Transverse colon (tissue), 4 donors: ENCODE data around the gene LRRC74A. TPM values are rescaled to one million over a fixed set of nuclear protein-coding genes. Genes with fewer than 3 reads are reported as not detected.

Source experiments
- DNase-seq: peaks from one replicate; pipeline ENCODE4 v3.0.0-alpha.2; 2019
- H3K27ac ChIP-seq, 4 donors: fragments of 200-600 bp; sonication (generic); 2 replicates each; pipeline ENCODE4 v1.5.1; 2016 to 2018; ENCODE audit warnings: inconsistent platforms in 4 of 4
- H3K27me3 ChIP-seq: fragments of 200-600 bp; sonication (generic); 2 replicates; pipeline ENCODE4 v1.5.1; 2017; ENCODE audit warnings: inconsistent platforms
- H3K36me3 ChIP-seq, 4 donors: fragments of 200-600 bp; sonication (generic); 2 replicates each; pipeline ENCODE4 v1.5.1; 2017 to 2019; ENCODE audit warnings: inconsistent platforms in 4 of 4
- H3K4me1 ChIP-seq, 4 donors: fragments of 200-600 bp; sonication (generic); 2 replicates each; pipeline ENCODE4 v1.5.1; 2017 to 2020; ENCODE audit warnings: inconsistent platforms in 4 of 4
- H3K4me3 ChIP-seq, 4 donors: fragments of 200-600 bp; sonication (generic); 1 replicate in 1 of 4; 2 replicates in 3 of 4; pipeline versions ENCODE4 v1.5.1 to v1.6.1; 2017 to 2019; ENCODE audit warnings: inconsistent platforms in 4 of 4
- H3K9me3 ChIP-seq, 2 donors: fragments of 200-600 bp; sonication (generic); 2 replicates each; pipeline ENCODE4 v1.5.1; 2017 to 2019; ENCODE audit warnings: inconsistent platforms in 2 of 2
- CTCF ChIP-seq, 5 experiments: fragments of 200-600 bp in 3 of 5; fragments of 450-650 bp in 2 of 5; sonication (generic) in 3 of 5; IDR thresholded peaks; 1 replicate in 2 of 5; 2 replicates in 3 of 5; pipeline ENCODE4 v1.5.1; 2016 to 2017; ENCODE audit warnings: antibody characterized with exemption in 5 of 5, inconsistent platforms in 3 of 5, mild to moderate bottlenecking in 2 of 5, moderate library complexity in 1 of 5
- EP300 ChIP-seq: sonication (generic); formaldehyde crosslinking; IDR thresholded peaks from one replicate; pipeline ENCODE4 v1.6.1; 2017; ENCODE audit warnings: antibody characterized with exemption, low read depth
- POLR2A ChIP-seq: fragments of 450-650 bp; IDR thresholded peaks from one replicate; pipeline ENCODE4 v1.6.1; 2016; ENCODE audit warnings: antibody characterized with exemption, mild to moderate bottlenecking, moderate library complexity
- POLR2AphosphoS5 ChIP-seq, 3 donors: sonication (generic); formaldehyde crosslinking; IDR thresholded peaks; one replicate each; pipeline ENCODE4 v1.6.1; 2016; ENCODE audit warnings: antibody characterized with exemption in 3 of 3
- WGBS, 2 donors: methylation state at CpG; one replicate each; pipeline ENCODE4 v1.1.5; 2018; ENCODE audit warnings: low coverage in 1 of 2; 5-methylcytosine and 5-hydroxymethylcytosine counted together
- in situ Hi-C, 4 donors: fragments of 200-750 bp; cut with MboI; loops; one replicate each; pipeline versions ENCODE4 v1.15.0 to v1.15.1; 2017; ENCODE audit warnings: low sequenced_read_pairs in 3 of 4, low pct_ligation_motif_present in 1 of 4, low pct_unique_long_range_greater_than_20kb in 1 of 4
- intact Hi-C: fragments of 100-400 bp; cut with DNase I; formaldehyde crosslinking; loops from one replicate; pipeline ENCODE4 v1.15.1; 2023; ENCODE audit warnings: low total_unique reads
- total RNA-seq, 4 donors: library from RNA; depleted of rRNA; stranded (reverse); fragments of >200 nt; gene quantifications; one replicate each; pipeline ENCODE4 v1.1.0, GENCODE V29; 2016

The LRRC74A gene
- total RNA-seq, 4 donors from 2014 or later, result not detected

GRCh38 chr14:76916040-76916715 is 90.0 kb downstream of the LRRC74A start:
- in situ Hi-C loops (loop anchor here (10.0 to 25.0 kb wide), 3 partner anchors 129 to 396 kb away; partner anchors contain the start of genes GSTZ1 (in 1 of the 4) and POMT2 (in 1 of the 4)), intact Hi-C loops (loop anchor here (5.0 kb wide), 2 partner anchors 111 to 126 kb away; partner anchors contain the start of gene IRF2BPL)
- Histone ChIP-seq H3K27ac (peak overlapping the region in 2 of 4 donors; percentile 84 to 98), H3K36me3 (no peaks in the 10 kb centered on the region), H3K9me3 (no peaks in the 10 kb centered on the region), H3K4me1 (peaks cover 46 to 63% (median 54%) of the 10 kb centered on the region in 4 donors), H3K4me3 (no peak overlapping the region), H3K27me3 (no peaks in the 10 kb centered on the region)
- DNase-seq, result no peak
- 83 to 85% methylated on average over 5 to 15 of the region's 15 CpGs for WGBS, 2 donors
- TF ChIP-seq EP300, result no peak
- TF ChIP-seq CTCF (IDR thresholded peaks at IDR 0.05), result no peak
- TF ChIP-seq POLR2A, result no peak
- no peak for TF ChIP-seq POLR2AphosphoS5 (IDR thresholded peaks at IDR 0.05)

DNA sequence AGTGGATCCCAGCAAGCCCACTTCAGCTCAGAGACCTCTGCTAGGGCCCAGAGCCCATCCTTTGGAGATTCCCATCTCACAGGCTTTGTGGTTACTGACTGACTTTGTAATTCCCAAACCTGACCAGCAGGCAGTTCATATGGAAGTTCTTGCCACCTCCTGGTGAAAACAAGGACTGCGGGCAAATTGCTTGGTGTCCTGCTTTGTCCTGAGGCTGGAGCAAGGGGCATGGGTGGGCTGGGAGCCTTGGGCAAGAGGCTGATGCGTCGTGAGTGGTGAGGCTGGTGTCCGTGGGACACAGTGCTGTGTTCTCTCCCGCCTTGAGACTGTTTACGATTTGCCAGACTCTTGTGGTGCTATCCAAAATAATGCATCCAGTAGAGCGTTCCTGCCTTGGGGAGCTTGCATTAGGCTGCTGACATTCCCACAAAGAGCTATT is 91.0 kb downstream of the LRRC74A start:
- WGBS, 2 donors, result 82 to 90% methylated on average over 3 to 7 of the region's 7 CpGs
- H3K4me3 ChIP-seq, result no peak overlapping the region
- no peaks in the 10 kb centered on the region for H3K27me3 ChIP-seq
- H3K4me1 ChIP-seq, result peaks cover 46 to 63% (median 54%) of the 10 kb centered on the region in 4 donors
- TF ChIP-seq CTCF (IDR thresholded peaks at IDR 0.05) (peak; percentile 45 to 86 (median 61)), POLR2A (no peak)
- peak; percentile 70 for DNase-seq
- H3K36me3 ChIP-seq, result no peaks in the 10 kb centered on the region
- in situ Hi-C loops, result loop anchor here (10.0 to 25.0 kb wide), 3 partner anchors 128 to 395 kb away; partner anchors contain the start of genes GSTZ1 (in 1 of the 4) and POMT2 (in 1 of the 4)
- H3K9me3 ChIP-seq, result no peaks in the 10 kb centered on the region
- peak overlapping the region; percentile 84 to 98 (median 88) for H3K27ac ChIP-seq
- intact Hi-C loops, result loop anchor here (5.0 kb wide), 2 partner anchors 110 to 125 kb away; partner anchors contain the start of gene IRF2BPL

DNA sequence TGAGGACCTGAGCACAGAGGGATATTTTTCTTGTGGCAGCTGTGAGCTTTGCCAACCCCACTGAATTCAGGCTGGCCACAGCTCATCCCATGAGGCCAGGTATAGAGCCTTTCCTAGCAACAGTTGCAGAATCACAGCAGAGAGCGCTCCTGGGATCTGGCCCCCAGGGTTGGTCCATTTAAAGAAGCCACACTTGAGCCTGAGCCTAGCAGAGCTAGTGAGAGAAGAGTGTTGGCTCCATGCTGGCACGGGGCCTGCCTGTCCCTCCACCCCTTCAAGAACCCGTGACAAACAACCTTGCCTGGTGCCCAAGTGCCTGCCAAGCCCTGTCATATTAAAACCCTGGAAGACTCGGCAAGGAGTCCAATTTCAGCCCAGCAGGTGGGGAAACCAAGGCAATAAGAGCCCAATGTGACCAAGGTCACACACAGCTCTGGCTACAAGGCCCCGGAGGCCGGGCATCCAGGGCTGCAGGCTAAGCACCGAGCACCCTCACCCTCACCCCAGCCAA is 91.6 kb downstream of the LRRC74A start:
- H3K27me3 ChIP-seq, result no peaks in the 10 kb centered on the region
- no peaks in the 10 kb centered on the region for H3K9me3 ChIP-seq
- H3K27ac ChIP-seq, result peak overlapping the region; percentile 84 to 98 (median 88)
- no peak for TF ChIP-seq POLR2AphosphoS5 (IDR thresholded peaks at IDR 0.05)
- no peak for TF ChIP-seq POLR2A
- TF ChIP-seq CTCF (IDR thresholded peaks at IDR 0.05), result no peak
- no peak for TF ChIP-seq EP300
- no peak overlapping the region for H3K4me3 ChIP-seq
- no peak for DNase-seq
- intact Hi-C loops, result loop anchor here (2.0 to 5.0 kb wide), 3 partner anchors 39 to 125 kb away; partner anchors contain the start of gene IRF2BPL
- no peaks in the 10 kb centered on the region for H3K36me3 ChIP-seq
- 40% methylated on average over 7 of the region's 7 CpGs; no CpG with 5 or more reads in 1 of the 2 donors for WGBS, 2 donors
- in situ Hi-C loops, result loop anchor here (10.0 to 25.0 kb wide), 3 partner anchors 127 to 395 kb away; partner anchors contain the start of genes GSTZ1 (in 1 of the 4) and POMT2 (in 1 of the 4)
- peaks cover 46 to 68% (median 54%) of the 10 kb centered on the region in 4 donors for H3K4me1 ChIP-seq

DNA sequence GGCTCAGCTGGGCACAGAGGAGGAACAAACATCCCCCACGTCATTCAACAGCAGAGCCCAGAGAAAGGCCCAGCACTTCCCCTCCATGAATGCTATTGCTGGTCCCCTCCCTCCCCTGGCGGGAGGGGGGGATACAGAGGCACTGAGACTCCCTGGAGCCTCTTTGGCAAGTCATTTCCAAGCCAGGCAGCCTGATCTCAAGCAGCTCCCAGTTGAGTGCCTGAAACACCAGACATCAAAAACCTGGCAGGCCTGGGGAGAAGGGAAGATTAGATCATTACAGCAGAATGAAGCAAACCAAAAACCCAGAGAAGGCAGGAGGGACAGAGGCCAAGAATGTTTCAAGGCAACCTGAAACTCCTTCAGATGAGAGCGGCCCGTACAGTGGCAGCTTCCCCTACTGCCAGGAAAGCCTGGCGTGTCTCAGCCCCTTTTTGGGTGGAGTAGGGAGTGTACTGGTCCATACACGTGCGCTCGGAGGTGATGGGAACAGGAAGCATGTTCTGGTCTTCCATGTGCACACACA is 92.1 kb downstream of the LRRC74A start:
- H3K27me3 ChIP-seq, result no peaks in the 10 kb centered on the region
- peaks cover 43 to 65% (median 51%) of the 10 kb centered on the region in 4 donors for H3K4me1 ChIP-seq
- no peaks in the 10 kb centered on the region for H3K36me3 ChIP-seq
- TF ChIP-seq POLR2AphosphoS5 (IDR thresholded peaks at IDR 0.05), result peak in 2 of 3 donors; percentile 36 to 41
- TF ChIP-seq EP300, result peak; percentile 35
- TF ChIP-seq CTCF (IDR thresholded peaks at IDR 0.05), result no peak
- 37% methylated on average over 8 of the region's 8 CpGs; no CpG with 5 or more reads in 1 of the 2 donors for WGBS, 2 donors
- DNase-seq, result peak; percentile 52
- intact Hi-C loops, result loop anchor here (2.0 to 5.0 kb wide), 3 partner anchors 38 to 124 kb away; partner anchors contain the start of gene IRF2BPL
- no peaks in the 10 kb centered on the region for H3K9me3 ChIP-seq
- no peak overlapping the region for H3K4me3 ChIP-seq
- H3K27ac ChIP-seq, result peak overlapping the region; percentile 84 to 98 (median 88)
- in situ Hi-C loops, result loop anchor here (10.0 to 25.0 kb wide), 3 partner anchors 126 to 394 kb away; partner anchors contain the start of genes GSTZ1 (in 1 of the 4) and POMT2 (in 1 of the 4)
